GM12878 (cell line): Measurements from ENCODE around the gene ZBTB7B. TPM values are rescaled to one million over a fixed set of nuclear protein-coding genes. Genes with fewer than 3 reads are reported as not detected.

Experiments used
- ATAC-seq: fragments of 200-7000 bp; cut with Tn5 transposase; 3 replicates; pipeline ENCODE4 v1.9.1; 2020; ENCODE audit warnings: mild to moderate bottlenecking, moderate library complexity
- BruUV-seq: library from RNA; stranded (reverse); fragments of 400-500 nt; replicated peaks from 2 replicates; lab custom pipeline; 2021; lab: Mats Ljungman, UMichigan
- CTCF ChIA-PET: fragments of 300-600 bp; sonication (Branson Sonifier 250); formaldehyde crosslinking; extraction: SDS; loops from one replicate; lab custom pipeline; 2021; ENCODE audit warnings: inconsistent platforms; lab: Yijun Ruan, JAX
- POLR2A ChIA-PET: fragments of 350-600 bp; formaldehyde crosslinking; extraction: SDS; loops from one replicate; lab custom pipeline; 2021; ENCODE audit warnings: inconsistent platforms; lab: Charles Lee
- RAD21 ChIA-PET: fragments of 300-600 bp; sonication (Branson Sonifier 250); formaldehyde crosslinking; loops from one replicate; lab custom pipeline; 2023; ENCODE audit warnings: antibody characterized with exemption; ENCODE audit not compliant: unreplicated experiment; lab: Charles Lee
- SMC1A ChIA-PET: fragments of 300-600 bp; sonication (Branson Sonifier 250); formaldehyde crosslinking; loops from one replicate; lab custom pipeline; 2023; ENCODE audit not compliant: unreplicated experiment, uncharacterized antibody; lab: Charles Lee
- DNase-seq: peaks from one replicate; pipeline ENCODE4 v3.0.0-alpha.2; 2011; ENCODE audit warnings: low read depth, low spot score
- FAIRE-seq: peaks from 3 replicates; lab custom pipeline; 2011; peaks lifted over from hg19 to GRCh38; lab: Jason Lieb, UNC
- H2AFZ ChIP-seq: 2 replicates; pipeline ENCODE4 v1.6.0; 2011; ENCODE audit warnings: low read depth, low read length, control low read depth; ENCODE audit not compliant: control insufficient read depth
- H3K27ac ChIP-seq: 2 replicates; pipeline ENCODE4 v1.5.1; 2011; ENCODE audit warnings: control low read depth; ENCODE audit not compliant: control insufficient read depth, insufficient read depth
- H3K27me3 ChIP-seq, 2 experiments: replicated peaks in 1 of 2; 2 replicates each; pipeline versions ENCODE4 v1.6.0 to v1.6.1; 2011; ENCODE audit warnings: low read length in 1 of 2; ENCODE audit not compliant: control insufficient read depth in 2 of 2, insufficient read depth in 2 of 2
- H3K36me3 ChIP-seq, 2 experiments: 2 replicates each; pipeline ENCODE4 v1.5.1; 2011; ENCODE audit warnings: low read length in 1 of 2; ENCODE audit not compliant: control insufficient read depth in 2 of 2, insufficient read depth in 2 of 2
- H3K4me1 ChIP-seq: 2 replicates; pipeline ENCODE4 v1.6.1; 2011; ENCODE audit warnings: mild to moderate bottlenecking, low read length, moderate library complexity, mixed read lengths; ENCODE audit not compliant: control insufficient read depth, insufficient read depth
- H3K4me2 ChIP-seq: 2 replicates; pipeline ENCODE4 v1.6.0; 2011; ENCODE audit warnings: control low read depth; ENCODE audit not compliant: control insufficient read depth, insufficient read depth
- H3K4me3 ChIP-seq: fragments of 200-600 bp; sonication (generic); 2 replicates; pipeline ENCODE4 v1.5.1; 2016
- H3K79me2 ChIP-seq: 2 replicates; pipeline ENCODE4 v1.6.0; 2011; ENCODE audit warnings: low read length; ENCODE audit not compliant: control insufficient read depth, insufficient read depth
- H3K9ac ChIP-seq: 2 replicates; pipeline ENCODE4 v1.8.0; 2011; ENCODE audit warnings: low read length, control low read depth, mixed read lengths; ENCODE audit not compliant: control insufficient read depth, insufficient read depth
- H3K9me3 ChIP-seq: replicated peaks from 3 replicates; pipeline ENCODE4 v1.5.1; 2011; ENCODE audit warnings: mild to moderate bottlenecking, low read length; ENCODE audit not compliant: control insufficient read depth, insufficient read depth
- H4K20me1 ChIP-seq: 2 replicates; pipeline ENCODE4 v1.6.0; 2011; ENCODE audit not compliant: control insufficient read depth, insufficient read depth
- BCL3 ChIP-seq: IDR thresholded peaks from 2 replicates; pipeline ENCODE4 v1.6.1; 2011; ENCODE audit warnings: borderline replicate concordance, low read depth, mild to moderate bottlenecking, moderate library complexity, low read length; ENCODE audit not compliant: insufficient read depth, poor library complexity, severe bottlenecking
- CHD1 ChIP-seq: IDR thresholded peaks from 2 replicates; pipeline ENCODE4 v1.6.1; 2012; ENCODE audit warnings: low read depth, low read length, improper control_type of control experiment
- ESRRA ChIP-seq: IDR thresholded peaks from 2 replicates; pipeline ENCODE4 v1.6.1; 2012; ENCODE audit warnings: mild to moderate bottlenecking, low read length, improper control_type of control experiment
- JUND ChIP-seq: IDR thresholded peaks from 2 replicates; pipeline ENCODE4 v1.6.1; 2012; ENCODE audit warnings: low read depth, mild to moderate bottlenecking, low read length, improper control_type of control experiment, moderate library complexity
- MTA2 ChIP-seq: fragments of 450-650 bp; IDR thresholded peaks from 2 replicates; pipeline ENCODE4 v1.6.1; 2016; ENCODE audit warnings: low read depth, mild to moderate bottlenecking, moderate library complexity
- MYB ChIP-seq: fragments of 150-350 bp; IDR thresholded peaks from 2 replicates; pipeline ENCODE4 v1.6.1; 2014; ENCODE audit warnings: mild to moderate bottlenecking, low read depth, low read length, borderline replicate concordance
- NR2C2 ChIP-seq: IDR thresholded peaks from 2 replicates; pipeline ENCODE4 v1.6.1; 2011; ENCODE audit warnings: borderline replicate concordance, low read depth; ENCODE audit not compliant: control insufficient read depth, insufficient read length
- RAD21 ChIP-seq: IDR thresholded peaks from 2 replicates; pipeline ENCODE4 v1.6.1; 2011; ENCODE audit warnings: mild to moderate bottlenecking, low read depth, low read length, moderate library complexity; ENCODE audit not compliant: insufficient read depth
- REST ChIP-seq: IDR thresholded peaks from 2 replicates; pipeline ENCODE4 v1.6.1; 2012; ENCODE audit warnings: mild to moderate bottlenecking, low read depth, low read length
- SMC3 ChIP-seq: IDR thresholded peaks from 2 replicates; pipeline ENCODE4 v1.6.1; 2011; ENCODE audit warnings: low read length, improper control_type of control experiment, borderline replicate concordance
- SREBF1 ChIP-seq: IDR thresholded peaks from 2 replicates; pipeline ENCODE4 v1.6.1; 2012; ENCODE audit warnings: mild to moderate bottlenecking, low read length
- ZNF622 ChIP-seq: fragments of 450-650 bp; IDR thresholded peaks from 2 replicates; pipeline ENCODE4 v1.6.1; 2017; ENCODE audit warnings: mild to moderate bottlenecking, inconsistent platforms
- WGBS: methylation state at CpG from one replicate; pipeline ENCODE4 v1.1.6; 2016; ENCODE audit warnings: low lambda C conversion rate; ENCODE audit not compliant: insufficient replicate concordance, insufficient coverage; ENCODE audit errors: missing lambda C conversion rate; 5-methylcytosine and 5-hydroxymethylcytosine counted together
- in situ Hi-C: fragments of 300-500 bp; cut with MboI; formaldehyde crosslinking; loops from 9 replicates; pipeline ENCODE4 v1.14.3; 2018; ENCODE audit warnings: mixed read lengths
- intact Hi-C: fragments of 100-400 bp; cut with micrococcal nuclease; formaldehyde crosslinking; loops from one replicate; pipeline ENCODE4 v1.14.2; 2022; ENCODE audit not compliant: unreplicated experiment
- polyA plus RNA-seq, 11 experiments: library from polyadenylated mRNA; depleted of rRNA in 4 of 11; unstranded in 6 of 11; stranded (reverse) in 5 of 11; fragments of >200 nt; fragmentation: Nextera tagmentation in 4 of 11; fragmentation: Illumina TruSeq in 1 of 11; extraction: Ambion mirVana in 4 of 11; extraction: Trizol in 1 of 11; gene quantifications; 1 replicate in 1 of 11; 2 replicates in 10 of 11; pipeline versions ENCODE4 v1.2.1 to v1.2.3, GENCODE V29; 2011 to 2016; ENCODE audit warnings: inconsistent platforms in 2 of 11, missing spikeins in 2 of 11, low read depth in 1 of 11
- total RNA-seq, 4 experiments: library from RNA; depleted of rRNA in 3 of 4; stranded (reverse); fragments of >200 nt in 3 of 4; fragmentation: Illumina TruSeq in 1 of 4; extraction: Trizol in 1 of 4; gene quantifications; 2 replicates each; pipeline versions ENCODE4 v1.2.1 to v1.2.3, GENCODE V29; 2013 to 2021

ZBTB7B gene
- total and polyA plus RNA-seq, 10 of the 15 experiments (the other 5 are each of a cell fraction or from before 2014, with no cell fraction given) = 0.11 to 44.9 (median 11.3) TPM

- TF ChIP-seq JUND (peak; percentile 96), MYB (no peak), SREBF1 (peak; percentile 87), RAD21 (peak; percentile 38), NR2C2 (no peak), ESRRA (no peak)
These were observed 41.1 kb upstream of the ZBTB7B start, which contains the start of gene PYGO2 (continued) for GRCh38 chr1:154961207-154962155.

- Histone ChIP-seq H3K9ac (peak overlapping the region; percentile 81), H3K27ac (peak overlapping the region; percentile 97), H2AFZ (peak overlapping the region; percentile 73; the same call in 1 of the 2 replicates), H3K27me3 (no peaks in the 10 kb centered on the region), H3K4me1 (peaks cover 6% of the 10 kb centered on the region; the same call in 1 of the 2 replicates), H3K79me2 (peaks cover 31% of the 10 kb centered on the region), H3K9me3 (no peaks in the 10 kb centered on the region), H3K4me3 (peak overlapping the region; percentile 88), H4K20me1 (no peaks in the 10 kb centered on the region), H3K4me2 (peak overlapping the region; percentile 86), H3K36me3 (peaks cover 10 to 12% of the 10 kb centered on the region in 2 experiments; a peak in 3 of 4 replicates)
- under 1% methylated on average over 25 of the region's 25 CpGs for WGBS
- DNase-seq (no peak), FAIRE-seq (peak; percentile 88), ATAC-seq (peak; percentile 36)
- ChIA-PET RAD21 (interaction anchor here (1.1 to 2.4 kb wide), 5 partner anchors 9 to 89 kb away, joined by 3 to 15 read pairs (median 5); partner anchors contain the start of genes ADAM15, PMVK and SHC1), SMC1A (interaction anchor here (0.9 to 3.1 kb wide), 6 partner anchors 8 to 58 kb away, joined by 3 to 14 read pairs (median 4); partner anchors contain the start of gene SHC1), CTCF (interaction anchor here (0.9 to 2.7 kb wide), 9 partner anchors 9 to 110 kb away, joined by 3 to 20 read pairs (median 10); partner anchors contain the start of genes PMVK and SHC1), POLR2A (interaction anchor here (0.7 to 12.3 kb wide), 4 partner anchors 11 to 42 kb away, joined by 3 to 140 read pairs (median 5); partner anchors contain the start of genes CKS1B and SHC1)
- intact Hi-C loops (loop anchor here (5.0 kb wide), 1 partner anchor 40 kb away; the partner anchor contains the start of gene ZBTB7B), in situ Hi-C loops (no loop called here)
- TSS peak; percentile 85 for BruUV-seq
- 0 out of 2 replicates have a peak, but pooled peaks have one; percentile 5 for TF ChIP-seq SMC3
- no peak for TF ChIP-seq MYB
- TF ChIP-seq MTA2 = no peak
- TF ChIP-seq REST = no peak
- TF ChIP-seq CHD1 = no peak
- no peak for TF ChIP-seq ZNF622
- TF ChIP-seq BCL3 = peak; percentile 3
These were observed 40.3 kb upstream of the ZBTB7B start for GRCh38 chr1:154962156-154962749.
